Dendritic cell treated with granulocyte-macrophage colony-stimulating factor and Interleukin-4, amounts not matched to agents 40 ng/mL and 50 ng/mL, for 4 days (primary cell): ENCODE data around the gene TRIM66.

Experiments
- H3K27ac Mint-ChIP-seq: one replicate; pipeline ENCODE4 v1.8.0; 2022; ENCODE audit warnings: mild to moderate bottlenecking, mixed read lengths
- H3K27me3 Mint-ChIP-seq: one replicate; pipeline ENCODE4 v1.8.0; 2022; ENCODE audit warnings: mild to moderate bottlenecking, mixed read lengths
- H3K36me3 Mint-ChIP-seq: one replicate; pipeline ENCODE4 v1.8.0; 2022; ENCODE audit warnings: low read depth, mixed read lengths
- H3K4me1 Mint-ChIP-seq: one replicate; pipeline ENCODE4 v1.8.0; 2022; ENCODE audit warnings: low read depth, mixed read lengths
- H3K4me3 Mint-ChIP-seq: one replicate; pipeline ENCODE4 v1.8.0; 2022; ENCODE audit warnings: mild to moderate bottlenecking, moderate library complexity, mixed read lengths
- H3K9me3 Mint-ChIP-seq: one replicate; pipeline ENCODE4 v1.8.0; 2022; ENCODE audit warnings: mixed read lengths
- intact Hi-C: fragments of 100-400 bp; cut with micrococcal nuclease; formaldehyde crosslinking; loops from one replicate; pipeline ENCODE4 v1.15.0; 2022

Gene TRIM66

DNA sequence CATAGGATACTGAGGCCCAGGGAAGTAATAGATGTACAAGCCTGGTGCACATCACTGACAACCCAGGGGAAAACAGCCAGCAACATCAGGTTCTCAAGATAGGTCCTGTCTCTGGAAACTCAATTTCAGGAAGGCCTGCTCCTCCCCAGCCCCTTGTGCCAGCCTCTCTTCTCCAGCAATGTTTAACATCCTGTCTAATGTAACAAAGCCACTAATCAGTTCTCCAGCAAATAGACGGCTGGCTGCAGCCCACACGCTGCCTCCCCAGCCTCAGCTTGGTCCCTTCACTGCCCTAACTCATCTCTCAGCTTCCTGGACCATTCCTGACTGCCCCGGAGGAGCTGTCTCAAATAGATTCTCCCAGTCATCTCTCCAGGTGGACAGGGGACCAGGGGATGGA lies 37.9 kb upstream of the TRIM66 start:
- Mint-ChIP-seq H3K36me3 (no peaks in the 10 kb centered on the region), H3K4me3 (no peak overlapping the region), H3K27me3 (peaks cover 12% of the 10 kb centered on the region), H3K4me1 (peaks cover 44% of the 10 kb centered on the region), H3K27ac (peak overlapping the region; percentile 35), H3K9me3 (no peaks in the 10 kb centered on the region)
- intact Hi-C loops, result no loop called here

DNA sequence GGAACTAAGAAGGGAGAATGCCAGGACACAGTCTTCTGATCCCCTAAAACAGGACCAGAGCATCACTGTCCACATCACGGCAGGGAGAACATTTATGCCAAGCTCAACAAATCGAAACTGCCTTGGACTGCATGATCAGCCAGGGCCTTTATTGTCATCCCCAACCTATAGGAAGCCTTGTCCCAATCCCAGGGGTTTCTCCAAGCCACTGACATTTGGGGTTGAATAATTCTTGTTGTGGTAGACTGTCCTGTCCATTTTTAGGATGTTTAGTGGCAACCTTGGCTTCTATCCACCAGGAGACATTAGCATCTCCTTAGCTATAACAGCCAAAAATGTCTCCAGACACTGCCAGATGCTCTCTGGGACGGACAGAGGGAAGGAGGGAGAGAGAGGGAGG lies 37.3 kb upstream of the TRIM66 start:
- Mint-ChIP-seq H3K36me3 (no peaks in the 10 kb centered on the region), H3K4me1 (peaks cover 50% of the 10 kb centered on the region), H3K27ac (peak overlapping the region; percentile 88), H3K27me3 (peaks cover 12% of the 10 kb centered on the region), H3K9me3 (no peaks in the 10 kb centered on the region), H3K4me3 (no peak overlapping the region)
- intact Hi-C loops, result no loop called here

DNA sequence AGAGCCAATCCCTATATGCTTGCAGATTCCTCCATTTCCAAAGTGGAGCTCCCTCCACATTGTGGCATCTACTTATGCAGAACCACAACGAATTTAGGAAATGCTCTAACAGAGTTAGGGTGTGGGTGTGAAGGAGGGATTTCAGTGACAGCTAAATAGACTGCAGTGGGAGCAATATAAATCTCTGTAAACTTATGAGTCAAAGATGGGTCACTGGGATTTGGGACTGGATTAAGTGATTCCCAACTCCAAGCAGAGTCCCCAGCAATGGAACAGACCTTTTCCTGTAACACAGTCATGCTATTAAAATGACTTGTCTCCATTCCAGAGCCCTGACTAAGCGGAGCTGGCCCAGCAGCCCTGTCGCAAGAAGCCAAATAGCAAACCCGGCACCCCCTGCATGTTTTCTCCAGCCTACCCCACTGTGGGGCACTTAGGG lies 36.8 kb upstream of the TRIM66 start:
- H3K36me3 Mint-ChIP-seq, result no peaks in the 10 kb centered on the region
- intact Hi-C loops, result no loop called here
- peaks cover 12% of the 10 kb centered on the region for H3K27me3 Mint-ChIP-seq
- no peaks in the 10 kb centered on the region for H3K9me3 Mint-ChIP-seq
- no peak overlapping the region for H3K4me3 Mint-ChIP-seq
- H3K4me1 Mint-ChIP-seq, result peaks cover 55% of the 10 kb centered on the region
- peak overlapping the region; percentile 88 for H3K27ac Mint-ChIP-seq

DNA sequence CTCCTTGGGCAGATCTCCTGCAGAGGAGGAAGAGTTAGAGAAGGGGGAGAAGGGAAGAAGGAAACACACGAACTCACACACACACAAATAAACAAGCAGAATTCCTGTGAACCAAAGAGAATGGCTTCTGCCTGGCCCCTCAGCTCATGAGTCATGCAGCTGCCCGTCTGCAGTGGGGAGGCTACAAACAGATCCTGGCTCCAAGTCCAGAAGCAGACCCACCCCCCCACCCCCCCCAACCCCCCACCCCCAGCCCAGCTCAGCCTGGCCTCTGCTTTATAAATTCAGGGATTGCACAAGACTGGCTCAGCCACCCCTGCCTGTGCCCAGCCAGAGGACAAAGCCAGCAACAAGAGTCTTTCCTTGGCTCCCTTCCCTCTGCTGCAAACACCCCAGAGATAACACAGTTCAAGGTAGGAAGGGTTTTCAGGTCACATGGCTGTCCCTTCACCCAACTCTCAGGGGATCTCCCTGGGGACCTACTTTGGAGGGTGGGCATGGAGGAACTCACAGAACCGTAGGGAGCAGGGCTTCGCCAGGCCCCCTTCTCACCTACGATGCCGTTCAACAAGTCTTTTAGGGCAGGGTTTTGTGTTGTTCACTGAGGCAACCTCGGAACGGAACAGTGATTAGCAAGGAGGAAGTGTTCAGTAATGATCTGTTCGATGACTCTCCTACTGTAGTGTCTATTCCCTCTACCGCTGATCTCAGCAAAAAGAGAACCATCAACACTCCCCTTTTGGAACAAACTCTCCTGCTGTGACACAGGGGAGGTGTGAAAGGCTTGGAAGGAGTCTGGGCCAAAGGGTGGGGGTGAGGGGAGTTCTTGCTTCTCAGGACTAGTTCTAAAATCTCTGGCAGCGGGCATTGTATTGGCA lies 35.6 kb upstream of the TRIM66 start:
- Mint-ChIP-seq H3K36me3 (no peaks in the 10 kb centered on the region), H3K27me3 (peaks cover 12% of the 10 kb centered on the region), H3K4me1 (peaks cover 56% of the 10 kb centered on the region), H3K9me3 (no peaks in the 10 kb centered on the region), H3K27ac (peak overlapping the region; percentile 88), H3K4me3 (peak overlapping the region; percentile 18)
- intact Hi-C loops, result no loop called here

DNA sequence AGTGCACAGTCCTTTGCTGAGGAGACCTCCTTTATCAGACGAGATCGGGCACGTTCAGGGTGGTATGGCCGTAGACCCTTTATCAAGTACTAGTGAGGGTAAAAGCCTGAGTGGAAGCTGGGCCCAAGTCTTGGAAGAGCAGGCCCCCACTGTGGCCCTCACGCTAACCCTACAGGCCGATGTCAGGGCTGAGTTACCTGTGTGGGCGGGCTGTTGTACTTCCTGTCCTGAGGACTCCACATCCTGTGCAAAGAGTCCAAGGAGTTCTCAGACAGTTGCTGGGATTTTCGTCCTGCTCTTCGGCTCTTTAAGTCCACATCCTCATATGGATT lies 35.0 kb upstream of the TRIM66 start:
- H3K4me3 Mint-ChIP-seq, result no peak overlapping the region
- H3K27me3 Mint-ChIP-seq, result peaks cover 9% of the 10 kb centered on the region
- peak overlapping the region; percentile 88 for H3K27ac Mint-ChIP-seq
- no peaks in the 10 kb centered on the region for H3K36me3 Mint-ChIP-seq
- intact Hi-C loops, result no loop called here
- no peaks in the 10 kb centered on the region for H3K9me3 Mint-ChIP-seq
- peaks cover 56% of the 10 kb centered on the region for H3K4me1 Mint-ChIP-seq

DNA sequence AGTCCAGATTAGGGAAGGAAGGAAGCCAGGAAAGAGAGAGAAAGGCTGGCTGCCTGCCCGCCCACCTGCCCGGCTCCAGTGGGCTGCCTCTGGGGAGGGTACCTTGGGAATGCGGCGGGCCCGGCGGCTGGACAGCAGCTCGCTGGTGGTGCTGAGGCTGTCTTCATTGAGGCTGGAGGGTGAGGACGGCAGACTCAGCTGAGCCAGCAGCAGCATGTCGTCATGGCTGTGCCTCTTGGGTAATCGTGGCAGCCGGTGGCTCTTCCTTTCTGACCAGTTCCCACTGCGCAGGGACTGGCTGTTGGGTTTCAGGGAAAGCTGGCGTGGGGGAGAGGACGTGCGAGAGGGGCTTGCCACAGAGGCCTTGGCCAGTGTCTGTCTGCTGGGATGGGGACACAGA lies 33.0 kb upstream of the TRIM66 start:
- intact Hi-C loops, result no loop called here
- peaks cover 60% of the 10 kb centered on the region for H3K4me1 Mint-ChIP-seq
- no peaks in the 10 kb centered on the region for H3K9me3 Mint-ChIP-seq
- peak overlapping the region; percentile 55 for H3K27ac Mint-ChIP-seq
- peaks cover 2% of the 10 kb centered on the region for H3K27me3 Mint-ChIP-seq
- H3K4me3 Mint-ChIP-seq, result no peak overlapping the region
- no peaks in the 10 kb centered on the region for H3K36me3 Mint-ChIP-seq

DNA sequence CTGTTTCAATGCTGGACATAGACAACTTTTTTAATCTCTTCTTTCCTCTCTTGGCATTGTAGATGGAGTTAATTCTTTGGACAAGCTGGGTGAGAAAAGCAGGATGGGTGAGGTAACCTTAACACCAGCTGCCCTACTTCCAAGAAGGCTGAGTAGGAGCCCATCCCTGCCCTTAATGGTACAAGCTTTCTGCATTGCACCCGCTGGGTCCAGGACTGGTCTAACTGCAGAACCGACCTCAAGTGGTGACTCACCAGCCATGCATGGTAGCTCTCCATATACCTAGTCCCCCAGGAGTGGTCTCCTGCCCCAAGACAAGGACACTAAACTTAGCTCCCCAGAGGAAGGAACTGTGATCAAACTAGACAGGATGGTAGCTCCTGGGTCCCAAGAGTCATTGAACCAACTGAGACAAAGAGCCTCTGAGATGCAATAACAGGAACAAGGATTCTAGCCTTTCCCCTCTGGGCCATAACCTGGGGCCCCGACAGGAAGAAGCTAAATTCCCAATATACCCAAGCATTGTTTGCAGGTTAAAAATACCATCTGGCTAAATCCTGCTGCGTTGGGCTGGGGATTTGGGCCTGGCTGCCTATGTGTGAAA lies 32.3 kb upstream of the TRIM66 start:
- Mint-ChIP-seq H3K9me3 (no peaks in the 10 kb centered on the region), H3K27me3 (no peaks in the 10 kb centered on the region), H3K4me3 (no peak overlapping the region), H3K36me3 (no peaks in the 10 kb centered on the region), H3K27ac (no peak overlapping the region), H3K4me1 (peaks cover 59% of the 10 kb centered on the region)
- intact Hi-C loops, result no loop called here

DNA sequence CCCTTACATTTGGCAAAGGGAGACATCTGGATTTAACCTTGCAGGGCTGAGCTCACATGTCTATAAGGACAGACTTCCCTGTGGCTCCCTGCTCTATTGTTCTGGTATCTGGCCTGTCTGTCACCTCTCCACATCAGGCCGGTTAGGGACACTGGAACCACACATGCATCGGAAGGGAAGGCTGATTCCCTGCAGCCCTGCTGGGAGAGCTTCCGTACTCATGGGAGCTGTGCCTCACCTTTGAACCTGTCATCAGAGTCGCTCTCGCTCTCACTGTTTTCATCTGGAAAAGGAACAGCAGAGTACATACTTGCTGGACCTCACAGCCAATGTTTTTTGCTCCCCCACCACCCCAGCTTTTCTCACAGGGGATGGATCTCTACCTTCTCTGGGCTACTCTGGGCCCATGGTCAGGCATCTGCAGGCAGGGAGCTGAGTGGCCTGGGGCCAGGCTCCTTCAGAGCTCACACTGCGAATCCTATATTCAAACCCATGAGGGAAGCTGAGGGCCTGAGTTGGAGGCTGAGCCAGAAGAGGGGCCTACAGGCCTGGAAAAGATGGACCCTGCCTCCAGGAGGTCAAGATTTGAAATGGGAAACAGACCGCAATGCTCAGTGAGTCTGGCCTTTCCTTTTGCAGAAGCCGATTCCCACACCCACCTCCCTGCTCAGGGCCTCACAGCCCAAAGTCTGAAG lies 31.4 kb upstream of the TRIM66 start:
- H3K27ac Mint-ChIP-seq, result no peak overlapping the region
- intact Hi-C loops, result no loop called here

DNA sequence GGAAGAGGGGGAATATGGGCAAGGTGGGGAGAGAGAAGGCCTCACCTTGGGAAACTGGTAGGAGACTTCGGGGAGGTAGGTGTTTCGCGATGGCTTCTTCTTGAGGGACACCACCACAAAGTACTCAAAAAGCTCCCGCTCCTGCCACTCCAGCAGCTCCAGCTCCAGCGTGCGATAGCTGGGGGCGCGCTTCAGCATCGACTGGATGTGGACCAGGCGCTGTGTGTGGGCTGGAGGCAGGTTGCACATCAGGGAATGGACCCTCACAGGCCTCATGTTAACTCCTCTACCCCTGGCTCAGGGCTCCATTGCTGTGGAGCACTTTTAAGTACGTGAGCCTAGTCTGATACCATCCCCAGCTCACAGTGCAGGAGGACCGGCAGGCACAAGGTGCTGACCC lies 30.0 kb upstream of the TRIM66 start:
- Mint-ChIP-seq H3K27ac (no peak overlapping the region), H3K4me3 (no peak overlapping the region), H3K27me3 (no peaks in the 10 kb centered on the region), H3K4me1 (peaks cover 37% of the 10 kb centered on the region), H3K9me3 (no peaks in the 10 kb centered on the region), H3K36me3 (no peaks in the 10 kb centered on the region)
- intact Hi-C loops, result no loop called here

More for the DNA sequence above, 31.4 kb upstream of the TRIM66 start:
- Mint-ChIP-seq H3K4me1 (peaks cover 51% of the 10 kb centered on the region), H3K9me3 (no peaks in the 10 kb centered on the region), H3K27me3 (no peaks in the 10 kb centered on the region), H3K36me3 (no peaks in the 10 kb centered on the region), H3K4me3 (no peak overlapping the region)

DNA sequence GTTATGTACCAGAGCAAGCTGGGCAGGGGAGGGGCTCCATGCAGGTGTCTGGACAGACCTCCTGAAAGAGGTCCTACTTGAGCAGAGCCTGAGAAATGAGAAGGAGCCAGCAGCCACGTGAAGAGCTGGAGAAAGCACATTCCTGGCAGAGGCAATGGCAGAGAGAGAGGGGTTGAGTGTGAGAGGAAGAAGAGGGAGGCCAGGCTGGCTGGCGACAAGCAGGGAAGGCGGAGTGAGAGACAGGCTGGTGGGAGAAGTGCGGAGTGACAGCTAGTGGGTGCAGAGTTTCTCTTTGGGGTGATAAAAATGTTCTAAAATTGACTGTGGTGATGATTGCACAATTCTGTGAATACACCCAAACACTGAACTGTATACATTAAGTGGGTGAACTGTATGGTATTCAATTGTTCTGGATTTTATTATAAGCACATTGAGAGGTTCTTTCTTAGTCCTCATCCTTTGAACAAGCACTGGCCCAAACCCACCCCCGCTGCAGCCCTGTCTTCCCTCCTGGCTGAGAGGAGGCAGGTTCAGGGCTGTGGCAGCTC lies 29.5 kb upstream of the TRIM66 start:
- H3K9me3 Mint-ChIP-seq, result no peaks in the 10 kb centered on the region
- H3K4me3 Mint-ChIP-seq, result no peak overlapping the region
- peaks cover 32% of the 10 kb centered on the region for H3K4me1 Mint-ChIP-seq
- H3K27ac Mint-ChIP-seq, result peak overlapping the region; percentile 13
- no peaks in the 10 kb centered on the region for H3K36me3 Mint-ChIP-seq
- no peaks in the 10 kb centered on the region for H3K27me3 Mint-ChIP-seq
- intact Hi-C loops, result no loop called here

DNA sequence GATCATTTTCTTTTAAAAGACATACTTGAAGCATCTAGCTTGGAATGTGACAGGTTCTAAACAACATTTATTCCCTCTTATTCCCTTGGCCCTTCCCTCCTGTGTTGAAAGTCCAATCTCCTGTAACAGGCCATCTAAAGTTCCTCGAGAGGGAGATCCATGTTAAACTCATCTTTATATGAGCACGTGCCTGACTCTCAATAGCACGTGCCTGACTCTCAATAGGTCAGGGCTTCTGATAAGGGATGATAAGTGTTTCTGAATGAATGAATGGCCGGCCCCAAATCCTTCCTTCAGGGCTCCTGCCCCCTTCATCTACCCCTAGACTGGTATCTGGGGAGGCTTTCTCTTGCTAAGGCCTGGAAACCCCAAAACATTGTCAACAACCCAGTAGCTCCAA lies 27.3 kb upstream of the TRIM66 start:
- Mint-ChIP-seq H3K36me3 (no peaks in the 10 kb centered on the region), H3K4me1 (peaks cover 31% of the 10 kb centered on the region), H3K27me3 (no peaks in the 10 kb centered on the region), H3K4me3 (no peak overlapping the region), H3K9me3 (no peaks in the 10 kb centered on the region), H3K27ac (no peak overlapping the region)
- intact Hi-C loops, result no loop called here

DNA sequence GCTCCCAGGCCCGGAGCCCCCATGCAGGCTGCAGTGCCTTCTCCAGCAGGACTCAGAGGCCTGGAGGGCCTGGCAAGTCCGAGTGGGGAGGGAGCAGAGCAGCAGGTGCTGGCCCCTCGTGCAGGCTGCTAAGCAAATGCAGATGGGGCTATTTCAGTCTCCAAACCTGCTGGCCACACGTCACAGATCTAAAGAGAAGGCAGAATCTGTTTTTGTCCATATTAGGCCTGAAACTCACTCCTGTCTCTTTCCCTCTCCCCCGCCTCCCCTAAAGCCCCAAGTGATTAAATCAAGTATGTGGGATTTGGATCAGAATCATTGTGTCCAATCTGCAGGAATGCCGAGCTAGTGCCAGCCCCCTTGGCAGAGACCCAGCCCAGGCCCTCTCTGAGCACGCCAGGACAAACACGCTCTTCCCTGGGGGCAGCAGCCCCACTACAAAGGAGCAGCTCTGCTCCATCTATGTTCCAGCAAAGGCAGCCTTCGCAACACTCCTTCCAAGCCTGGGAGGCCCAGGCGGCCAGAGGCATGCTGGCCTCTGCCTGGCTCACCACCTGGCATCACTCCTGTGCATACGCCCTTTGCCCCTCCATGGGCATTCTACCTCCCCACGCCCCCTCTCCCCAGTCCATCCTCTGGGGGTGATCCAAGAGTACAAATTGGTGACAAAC lies 26.7 kb upstream of the TRIM66 start:
- intact Hi-C loops, result no loop called here
- H3K36me3 Mint-ChIP-seq, result no peaks in the 10 kb centered on the region
- H3K4me1 Mint-ChIP-seq, result peaks cover 31% of the 10 kb centered on the region
- H3K9me3 Mint-ChIP-seq, result no peaks in the 10 kb centered on the region
- no peak overlapping the region for H3K4me3 Mint-ChIP-seq
- H3K27me3 Mint-ChIP-seq, result no peaks in the 10 kb centered on the region
- no peak overlapping the region for H3K27ac Mint-ChIP-seq

DNA sequence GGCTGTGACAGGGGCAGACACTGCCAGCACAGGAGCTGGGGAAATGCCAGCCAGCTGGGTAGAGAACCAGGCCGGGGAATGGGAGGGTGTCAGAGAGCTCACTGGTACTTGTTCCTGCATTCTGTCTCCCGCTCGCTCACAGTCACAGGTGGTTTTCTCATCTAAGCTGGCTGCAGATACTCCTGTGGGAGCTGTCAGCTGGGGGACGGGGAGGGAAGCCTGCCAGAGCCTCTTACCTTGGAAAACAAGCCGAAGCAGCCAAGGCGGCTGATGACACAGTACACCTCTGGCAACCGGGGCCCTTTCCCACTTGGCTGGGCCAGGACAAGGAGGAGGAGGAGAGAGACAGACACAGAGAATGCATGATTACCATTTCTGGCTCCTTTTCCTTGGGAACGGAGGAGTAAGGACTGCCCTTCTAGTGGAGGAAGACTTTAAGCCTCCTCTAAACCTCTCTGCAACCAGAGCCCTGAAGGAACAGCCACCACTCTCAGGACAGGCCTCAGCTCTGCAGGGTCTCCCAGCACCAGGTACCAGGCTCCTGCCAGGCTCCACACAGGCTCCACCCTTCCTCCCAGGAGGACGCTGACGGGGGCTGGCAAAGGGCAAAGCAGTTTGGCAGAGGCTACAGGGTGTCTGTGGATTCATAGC lies 25.2 kb upstream of the TRIM66 start:
- Mint-ChIP-seq H3K27me3 (no peaks in the 10 kb centered on the region), H3K9me3 (no peaks in the 10 kb centered on the region), H3K36me3 (no peaks in the 10 kb centered on the region), H3K4me3 (no peak overlapping the region), H3K27ac (no peak overlapping the region), H3K4me1 (peaks cover 38% of the 10 kb centered on the region)
- intact Hi-C loops, result no loop called here
